HG03139 (cell line): ENCODE data around the gene CNNM3.

Source experiments
- ATAC-seq: cut with Tn5 transposase; IDR thresholded peaks from one replicate; pipeline ENCODE4 v1.9.1; 2021; ENCODE audit not compliant: unreplicated experiment

CNNM3 gene

GRCh38 chr2:96838345-96839292 is 22.6 kb downstream of the CNNM3 start:
- no peak for ATAC-seq

GRCh38 chr2:96839293-96839874 is 23.3 kb downstream of the CNNM3 start:
- no peak for ATAC-seq

GRCh38 chr2:96839875-96840850 is 24.1 kb downstream of the CNNM3 start:
- ATAC-seq = no peak

- no peak for ATAC-seq
These were observed 25.8 kb downstream of the CNNM3 start for GRCh38 chr2:96841701-96842495.

DNA sequence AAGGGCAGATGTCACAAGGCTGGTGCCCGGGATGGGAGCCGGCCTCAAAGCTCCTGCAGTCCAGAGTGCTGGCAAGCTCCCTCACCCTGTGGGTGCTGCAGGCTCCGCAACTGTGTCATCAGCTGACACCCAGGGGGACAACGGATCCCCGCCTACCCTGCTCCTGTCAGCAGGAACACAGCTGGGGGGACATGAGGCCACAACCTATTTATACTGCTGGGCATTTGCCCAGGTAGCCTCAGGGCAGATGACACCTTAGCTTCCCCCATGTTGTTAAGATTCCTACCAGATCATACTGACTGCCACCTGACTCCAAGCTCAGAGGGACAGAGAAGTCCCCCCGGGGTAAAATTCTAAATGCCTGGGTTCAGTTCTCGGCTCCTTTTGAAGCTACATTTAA is 26.5 kb downstream of the CNNM3 start:
- ATAC-seq = no peak

DNA sequence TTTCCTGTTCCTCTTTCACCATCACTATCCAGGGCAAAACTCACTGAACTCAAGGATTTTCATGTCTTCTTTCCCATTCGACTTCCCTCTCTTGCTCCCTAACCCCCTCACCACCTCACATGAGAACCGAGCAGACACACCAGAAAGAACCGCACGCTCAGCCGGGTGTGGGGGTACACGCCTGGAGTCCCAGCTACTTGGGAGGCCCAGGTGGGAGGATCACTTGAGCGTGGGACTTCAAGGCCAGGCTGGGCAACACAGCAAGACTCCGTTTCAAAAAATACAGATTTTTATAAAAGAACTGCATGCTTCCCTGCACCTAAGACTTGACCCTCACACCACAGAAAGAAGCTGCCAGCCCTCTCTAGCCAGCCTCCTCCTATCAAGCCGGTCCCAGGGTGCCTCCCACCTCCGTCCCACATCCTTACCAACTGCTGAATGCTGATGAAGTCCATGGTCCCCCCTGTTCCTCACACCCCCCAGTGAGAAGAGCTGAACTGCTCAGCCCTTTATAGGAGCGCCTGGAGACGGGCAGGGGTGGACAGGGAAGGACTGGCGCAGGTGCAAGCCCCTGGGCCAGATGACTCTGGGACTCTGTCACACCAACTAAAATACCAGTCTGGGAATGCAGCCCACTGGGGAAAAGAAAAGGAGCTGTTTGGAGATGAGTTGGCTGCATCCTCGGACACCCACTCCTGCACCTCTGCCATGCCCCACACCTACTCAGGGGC is 27.6 kb downstream of the CNNM3 start, which contains the start of gene ANKRD23:
Gene ANKRD23 (minus strand): TSS at position 484 of the 731 bp plus-strand sequence. CDS start 29 bp downstream, at position 455.
- no peak for ATAC-seq

DNA sequence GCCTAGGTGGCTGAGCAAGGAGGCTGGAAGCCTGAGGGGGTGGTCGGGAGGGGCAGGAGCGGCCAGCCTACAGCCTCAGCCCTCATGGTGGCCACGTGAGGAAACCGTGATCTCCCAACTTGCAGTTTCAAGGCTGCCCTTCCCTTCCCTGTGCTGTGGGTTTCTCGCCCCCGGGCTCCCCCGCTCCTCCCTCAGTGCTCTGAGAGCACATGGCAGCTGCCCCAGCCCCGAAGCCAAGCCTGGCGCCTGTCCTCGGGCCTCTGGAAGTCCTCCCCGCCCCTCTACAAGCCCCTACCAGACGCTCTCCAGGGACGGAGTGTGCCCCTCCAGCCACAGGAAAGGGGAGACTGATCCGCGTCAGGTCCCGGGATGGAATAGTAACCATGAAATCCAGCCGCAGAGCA is 28.3 kb downstream of the CNNM3 start:
- no peak for ATAC-seq

DNA sequence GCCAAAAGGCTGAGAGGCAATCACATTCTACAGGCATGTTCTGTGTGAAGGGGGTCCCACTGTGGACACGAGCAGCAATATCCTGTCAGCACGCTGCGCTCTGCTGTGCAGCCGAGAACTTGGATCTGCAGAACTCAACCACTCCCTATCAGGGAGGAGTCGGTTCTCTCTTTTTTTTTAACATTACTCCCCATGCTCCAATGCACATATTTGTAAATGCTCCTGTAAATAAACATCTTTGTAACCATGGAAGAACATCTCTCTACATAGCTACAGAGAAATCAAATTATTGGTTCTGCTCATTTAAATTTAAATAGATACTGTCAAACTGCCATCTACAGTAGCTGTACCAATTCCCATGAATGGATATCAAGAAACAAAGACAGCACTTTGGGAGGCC is 30.8 kb downstream of the CNNM3 start:
- no peak for ATAC-seq

GRCh38 chr2:96847586-96847985 is 31.5 kb downstream of the CNNM3 start:
- no peak for ATAC-seq

DNA sequence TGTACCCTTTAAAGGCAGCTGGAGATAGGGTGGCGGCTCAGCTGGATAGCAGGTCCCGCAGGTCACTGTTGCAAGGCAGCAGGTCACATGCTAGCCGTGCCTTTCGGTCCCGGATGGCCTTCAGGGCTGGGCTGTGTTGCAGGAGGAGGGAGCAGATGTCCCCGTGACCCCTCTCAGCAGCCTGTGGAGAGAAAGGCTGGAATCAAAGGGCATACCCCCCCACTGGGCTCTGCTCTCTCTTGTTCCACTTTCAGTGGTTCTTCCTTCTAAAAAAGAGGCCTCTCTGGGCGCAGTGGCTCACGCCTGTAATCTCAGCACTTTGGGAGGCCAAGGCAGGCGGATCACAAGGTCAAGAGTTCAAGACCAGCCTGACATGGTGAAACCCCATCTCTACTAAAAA is 32.2 kb downstream of the CNNM3 start:
- no peak for ATAC-seq

- ATAC-seq = no peak
These were observed 36.6 kb downstream of the CNNM3 start for GRCh38 chr2:96852667-96853066.

DNA sequence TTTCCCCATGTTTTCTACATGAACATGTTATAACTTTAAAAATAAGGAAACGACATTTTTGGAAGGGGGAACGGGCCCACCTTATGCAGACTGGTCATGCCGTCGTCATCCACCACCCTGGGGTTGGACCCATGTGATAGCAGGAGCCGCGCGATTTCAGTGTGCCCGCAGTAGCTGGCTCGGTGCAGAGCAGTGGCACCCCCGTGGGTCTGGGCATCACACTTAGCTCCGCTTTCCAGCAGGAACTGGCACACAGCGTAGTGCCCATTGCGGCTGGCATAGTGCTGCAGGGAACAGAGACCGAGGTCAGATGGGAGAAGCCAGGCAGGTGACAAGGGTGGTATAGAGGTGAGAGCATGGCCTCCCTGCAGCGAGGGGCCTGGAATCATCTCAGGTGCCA is 37.3 kb downstream of the CNNM3 start:
- ATAC-seq = no peak

GRCh38 chr2:96856776-96857666 is 41.0 kb downstream of the CNNM3 start:
- ATAC-seq = no peak

GRCh38 chr2:96857667-96858372 is 41.8 kb downstream of the CNNM3 start, which contains the start of gene ANKRD39:
Gene ANKRD39, minus strand, starts transcription at chr2:96858016. Its CDS starts 29 bp downstream, at chr2:96857987.
- peak; percentile 79 for ATAC-seq

GRCh38 chr2:96859099-96859649 is 43.1 kb downstream of the CNNM3 start:
- no peak for ATAC-seq

GRCh38 chr2:96859681-96860064 is 43.6 kb downstream of the CNNM3 start:
- ATAC-seq = no peak
